IMR-90 (cell line): Measurements from ENCODE around the gene SLC44A1. TPM values are rescaled to one million over a fixed set of nuclear protein-coding genes. Genes with fewer than 3 reads are reported as not detected.

Experiments used
- ATAC-seq: fragments of 200-7000 bp; cut with Tn5 transposase; 2 replicates; pipeline ENCODE4 v1.9.1; 2020; ENCODE audit warnings: low read depth, mild to moderate bottlenecking, moderate library complexity
- BruUV-seq: library from RNA; stranded (reverse); fragments of 400-500 nt; replicated peaks from 2 replicates; lab custom pipeline; 2021; lab: Mats Ljungman, UMichigan
- CTCF ChIA-PET: fragments of 300-600 bp; formaldehyde crosslinking; extraction: SDS; loops from one replicate; lab custom pipeline; 2021; ENCODE audit warnings: antibody characterized with exemption; lab: Yijun Ruan, JAX
- POLR2A ChIA-PET: fragments of 300-600 bp; sonication (Branson Sonifier 250); formaldehyde crosslinking; loops from one replicate; lab custom pipeline; 2022; ENCODE audit warnings: antibody characterized with exemption; ENCODE audit not compliant: unreplicated experiment; lab: Charles Lee
- DNase-seq: peaks from one replicate; pipeline ENCODE4 v3.0.0; 2013
- H2AFZ ChIP-seq: replicated peaks from 2 replicates; pipeline ENCODE3; 2013; ENCODE audit warnings: low read length, mild to moderate bottlenecking; ENCODE audit not compliant: poor library complexity
- H2AK5ac ChIP-seq: 2 replicates; pipeline ENCODE4 v1.6.1; 2013; ENCODE audit warnings: low read depth, low read length, inconsistent platforms
- H2AK9ac ChIP-seq: replicated peaks from 2 replicates; pipeline ENCODE3; 2013; ENCODE audit warnings: mild to moderate bottlenecking, low read depth, low read length, moderate library complexity; ENCODE audit not compliant: poor library complexity
- H2BK120ac ChIP-seq: 2 replicates; pipeline ENCODE4 v1.6.1; 2013; ENCODE audit warnings: low read depth, low read length, inconsistent platforms
- H2BK15ac ChIP-seq: 3 replicates; pipeline ENCODE4 v1.6.1; 2013; ENCODE audit warnings: low read depth, low read length, inconsistent platforms
- H2BK20ac ChIP-seq: 2 replicates; pipeline ENCODE4 v1.6.1; 2013; ENCODE audit warnings: low read depth, mild to moderate bottlenecking, inconsistent platforms, low read length, moderate library complexity
- H2BK5ac ChIP-seq: 2 replicates; pipeline ENCODE4 v1.6.1; 2013; ENCODE audit warnings: mild to moderate bottlenecking, low read depth, low read length, inconsistent platforms; ENCODE audit not compliant: poor library complexity, severe bottlenecking
- H3K14ac ChIP-seq: replicated peaks from 2 replicates; pipeline ENCODE4 v1.6.1; 2013; ENCODE audit warnings: low read depth, low read length, inconsistent platforms
- H3K18ac ChIP-seq: 2 replicates; pipeline ENCODE4 v1.6.1; 2013; ENCODE audit warnings: low read depth, low read length, control low read depth
- H3K23ac ChIP-seq: 2 replicates; pipeline ENCODE4 v1.6.1; 2013; ENCODE audit warnings: low read depth, low read length, inconsistent platforms
- H3K27ac ChIP-seq: 2 replicates; pipeline ENCODE4 v1.5.1; 2013; ENCODE audit warnings: mild to moderate bottlenecking, control low read depth, low read length; ENCODE audit not compliant: insufficient read depth
- H3K27me3 ChIP-seq: 2 replicates; pipeline ENCODE4 v1.6.1; 2013; ENCODE audit warnings: low read length; ENCODE audit not compliant: control insufficient read depth, insufficient read depth
- H3K36me3 ChIP-seq: 2 replicates; pipeline ENCODE4 v1.6.1; 2013; ENCODE audit warnings: low read length, mixed read lengths; ENCODE audit not compliant: control insufficient read depth, insufficient read depth
- H3K4ac ChIP-seq: 2 replicates; pipeline ENCODE4 v1.6.1; 2013; ENCODE audit warnings: low read depth, low read length, inconsistent platforms
- H3K4me1 ChIP-seq: 2 replicates; pipeline ENCODE4 v1.6.1; 2013; ENCODE audit warnings: low read length, mixed read lengths; ENCODE audit not compliant: control insufficient read depth, insufficient read depth
- H3K4me2 ChIP-seq: 2 replicates; pipeline ENCODE4 v1.6.1; 2013; ENCODE audit warnings: low read depth, mild to moderate bottlenecking, control low read depth, low read length, moderate library complexity
- H3K4me3 ChIP-seq: 2 replicates; pipeline ENCODE4 v1.5.1; 2013; ENCODE audit warnings: low read depth, mild to moderate bottlenecking, control low read depth, low read length, moderate library complexity; ENCODE audit not compliant: insufficient read depth
- H3K56ac ChIP-seq: 2 replicates; pipeline ENCODE4 v1.6.1; 2013; ENCODE audit warnings: low read length, inconsistent platforms; ENCODE audit not compliant: insufficient read depth; ENCODE audit errors: extremely low read depth
- H3K79me1 ChIP-seq, 2 experiments: 2 replicates each; pipeline ENCODE4 v1.6.1; 2013; ENCODE audit warnings: low read length in 2 of 2, inconsistent platforms in 1 of 2, low read depth in 1 of 2
- H3K9ac ChIP-seq: 2 replicates; pipeline ENCODE4 v1.6.1; 2013; ENCODE audit warnings: low read depth, low read length, control low read depth
- H3K9me1 ChIP-seq: 2 replicates; pipeline ENCODE4 v1.6.1; 2013; ENCODE audit warnings: low read length, inconsistent platforms; ENCODE audit not compliant: insufficient read depth
- H3K9me3 ChIP-seq: 2 replicates; pipeline ENCODE4 v1.6.1; 2013; ENCODE audit warnings: low read length; ENCODE audit not compliant: control insufficient read depth, insufficient read depth
- H4K20me1 ChIP-seq: 2 replicates; pipeline ENCODE4 v1.6.1; 2013; ENCODE audit warnings: low read length, inconsistent platforms; ENCODE audit not compliant: insufficient read depth
- H4K5ac ChIP-seq: 2 replicates; pipeline ENCODE4 v1.6.1; 2013; ENCODE audit warnings: mild to moderate bottlenecking, low read depth, low read length, control low read depth
- H4K8ac ChIP-seq, 2 experiments: 2 replicates each; pipeline ENCODE4 v1.6.1; 2013; ENCODE audit warnings: low read depth in 2 of 2, low read length in 2 of 2, control low read depth in 1 of 2, inconsistent platforms in 1 of 2
- H4K91ac ChIP-seq: 2 replicates; pipeline ENCODE4 v1.6.1; 2013; ENCODE audit warnings: low read depth, low read length, inconsistent platforms; ENCODE audit not compliant: insufficient read depth
- ELK1 ChIP-seq: fragments of 150-350 bp; IDR thresholded peaks from 2 replicates; pipeline ENCODE4 v1.6.1; 2016; ENCODE audit warnings: low read depth, mild to moderate bottlenecking, low read length, moderate library complexity, borderline replicate concordance
- RAD21 ChIP-seq: IDR thresholded peaks from 2 replicates; pipeline ENCODE4 v1.6.1; 2012; ENCODE audit warnings: low read length, improper control_type of control experiment
- WGBS, 2 experiments: methylation state at CpG; one replicate each; pipeline versions ENCODE4 v1.1.5 to v1.1.7; 2013; ENCODE audit warnings: missing lambda C conversion rate in 2 of 2; ENCODE audit not compliant: insufficient read length in 1 of 2; ENCODE audit errors: extremely low coverage in 2 of 2; 5-methylcytosine and 5-hydroxymethylcytosine counted together
- dilution Hi-C: fragments of 300-500 bp; cut with HindIII; formaldehyde crosslinking; loops from one replicate; pipeline ENCODE4 v1.14.3; 2018; ENCODE audit warnings: low sequenced_read_pairs; ENCODE audit not compliant: unreplicated experiment
- in situ Hi-C: fragments of 300-500 bp; cut with MboI; formaldehyde crosslinking; loops from 3 replicates; pipeline ENCODE4 v1.14.3; 2019; ENCODE audit warnings: low sequenced_read_pairs, inconsistent platforms, mixed read lengths
- intact Hi-C: fragments of 100-400 bp; cut with micrococcal nuclease; formaldehyde crosslinking; loops from 2 replicates; pipeline ENCODE4 v1.10.0; 2022
- polyA plus RNA-seq, 3 experiments: library from polyadenylated mRNA; depleted of rRNA; stranded (reverse); fragments of >200 nt; gene quantifications; 2 replicates each; pipeline ENCODE4 v1.2.3, GENCODE V29; 2012; ENCODE audit warnings: low replicate concordance in 1 of 3
- total RNA-seq: library from RNA; depleted of rRNA; stranded (reverse); fragments of >200 nt; gene quantifications from 2 replicates; pipeline ENCODE4 v1.2.3, GENCODE V29; 2012

The SLC44A1 gene
- total and polyA plus RNA-seq, 2 of the 4 experiments (the other 2 are of a cell fraction), result 5.2 to 21.7 TPM

GRCh38 chr9:105445203-105445881, 200.9 kb downstream of the SLC44A1 start (continued):
- TF ChIP-seq RAD21, result no peak

- Histone ChIP-seq H2AFZ (peak overlapping the region; percentile 99), H3K36me3 (no peaks in the 10 kb centered on the region), H3K79me1 (peaks cover 7 to 29% of the 10 kb centered on the region in 2 experiments), H3K9me1 (peaks cover 3% of the 10 kb centered on the region; the same call in 1 of the 2 replicates), H2BK15ac (peak overlapping the region; percentile 24; the same call in 1 of the 3 replicates), H3K4me1 (peaks cover 12% of the 10 kb centered on the region), H3K23ac (peak overlapping the region; percentile 67), H4K91ac (peak overlapping the region; percentile 86), H3K4ac (peak overlapping the region; percentile 93), H4K8ac (peak overlapping the region; percentile 85 to 96), H3K27ac (peak overlapping the region; percentile 26), H4K5ac (peak overlapping the region; percentile 83), H3K14ac (peak overlapping the region; percentile 69), H2BK120ac (peak overlapping the region; percentile 85), H2AK9ac (peak overlapping the region; percentile 90), H3K4me2 (peak overlapping the region; percentile 52), H3K9me3 (no peaks in the 10 kb centered on the region), H2BK5ac (peak overlapping the region; percentile 40), H3K4me3 (peak overlapping the region; percentile 83), H3K56ac (0 out of 2 replicates have a peak overlapping the region, but pooled peaks have one; percentile 7), H2BK20ac (peak overlapping the region; percentile 56; the same call in 1 of the 2 replicates), H2AK5ac (peak overlapping the region; percentile 57), H3K9ac (peak overlapping the region; percentile 18), H4K20me1 (peaks cover 12% of the 10 kb centered on the region), H3K27me3 (no peaks in the 10 kb centered on the region), H3K18ac (peak overlapping the region; percentile 73)
- DNase-seq (no peak), ATAC-seq (no peak)
- intact Hi-C loops, result no loop called here
- 78% methylated on average over 3 of the region's 16 CpGs; no CpG with 5 or more reads in 1 of the 2 experiments for WGBS, 2 experiments
- POLR2A ChIA-PET, result no interaction called here
- no peak for TF ChIP-seq RAD21
- no peak for TF ChIP-seq ELK1
- no TSS peak for BruUV-seq
- CTCF ChIA-PET, result no interaction called here
- in situ Hi-C loops, result no loop called here
- dilution Hi-C loops, result no loop called here
These were observed 202.9 kb downstream of the SLC44A1 start for GRCh38 chr9:105447386-105447813.
